Esophagus muscularis mucosa (tissue), 4 donors: Measurements from ENCODE around the gene DNAJC21. TPM values are rescaled to one million over a fixed set of nuclear protein-coding genes. Genes with fewer than 3 reads are reported as not detected.

Source experiments
- DNase-seq: peaks from one replicate; pipeline ENCODE4 v3.0.0-alpha.2; 2017; ENCODE audit errors: extremely low spot score
- H3K27ac ChIP-seq, 4 donors: fragments of 200-600 bp; sonication (generic); replicated peaks in 1 of 4; 1 replicate in 3 of 4; 2 replicates in 1 of 4; pipeline ENCODE4 v1.5.1; 2016 to 2019; ENCODE audit warnings: mild to moderate bottlenecking in 1 of 4
- H3K27me3 ChIP-seq, 4 donors: fragments of 200-600 bp; sonication (generic); one replicate each; pipeline versions ENCODE4 v1.5.1 to v1.6.0; 2016 to 2019
- H3K36me3 ChIP-seq, 4 donors: fragments of 200-600 bp; sonication (generic); one replicate each; pipeline ENCODE4 v1.5.1; 2016 to 2019
- H3K4me1 ChIP-seq, 4 donors: fragments of 200-600 bp; sonication (generic); one replicate each; pipeline ENCODE4 v1.5.1; 2016 to 2019
- H3K4me3 ChIP-seq, 4 donors: fragments of 200-600 bp; sonication (generic); 1 replicate in 2 of 4; 2 replicates in 2 of 4; pipeline ENCODE4 v1.5.1; 2016 to 2019; ENCODE audit warnings: mild to moderate bottlenecking in 4 of 4, moderate library complexity in 1 of 4
- H3K9me3 ChIP-seq, 4 donors: fragments of 200-600 bp; sonication (generic); 1 replicate in 3 of 4; 2 replicates in 1 of 4; pipeline ENCODE4 v1.5.1; 2016 to 2019
- CTCF ChIP-seq, 3 experiments: fragments of 200-600 bp in 2 of 3; fragments of 450-650 bp in 1 of 3; sonication (generic) in 2 of 3; IDR thresholded peaks; one replicate each; pipeline ENCODE4 v1.5.1; 2017 to 2019; ENCODE audit warnings: antibody characterized with exemption in 3 of 3, mild to moderate bottlenecking in 2 of 3, moderate library complexity in 1 of 3
- EP300 ChIP-seq: sonication (generic); formaldehyde crosslinking; IDR thresholded peaks from one replicate; pipeline ENCODE4 v1.6.1; 2017; ENCODE audit warnings: antibody characterized with exemption
- POLR2A ChIP-seq: fragments of 450-650 bp; IDR thresholded peaks from one replicate; pipeline ENCODE4 v1.6.1; 2017; ENCODE audit warnings: antibody characterized with exemption, moderate library complexity, mild to moderate bottlenecking, low read depth
- POLR2AphosphoS5 ChIP-seq, 2 donors: sonication (generic); formaldehyde crosslinking; IDR thresholded peaks; one replicate each; pipeline ENCODE4 v1.6.1; 2017; ENCODE audit warnings: antibody characterized with exemption in 2 of 2
- WGBS: methylation state at CpG from one replicate; pipeline ENCODE4 v1.1.5; 2018; 5-methylcytosine and 5-hydroxymethylcytosine counted together
- intact Hi-C: fragments of 100-400 bp; cut with DNase I; formaldehyde crosslinking; loops from one replicate; pipeline ENCODE4 v1.15.1; 2023
- total RNA-seq, 4 donors: library from RNA; depleted of rRNA; stranded (reverse); fragments of >200 nt; gene quantifications; one replicate each; pipeline versions ENCODE4 v1.1.0 to v1.2.1, GENCODE V29; 2016

Gene DNAJC21
- total RNA-seq, 4 donors from 2014 or later, result 54.5 to 85.6 (median 61.5) TPM

GRCh38 chr5:34913072-34913471 is 16.3 kb upstream of the DNAJC21 start:
- intact Hi-C loops, result loop anchor here (5.0 kb wide), 1 partner anchor 256 kb away; the partner anchor contains the start of gene RAI14
- Histone ChIP-seq H3K27me3 (no peaks in the 10 kb centered on the region), H3K27ac (peak overlapping the region; percentile 28 to 89 (median 86))

GRCh38 chr5:34914671-34915138 is 14.7 kb upstream of the DNAJC21 start:
- Histone ChIP-seq H3K27ac (peak overlapping the region; percentile 85 to 89 (median 88)), H3K9me3 (no peaks in the 10 kb centered on the region), H3K27me3 (no peaks in the 10 kb centered on the region), H3K36me3 (peaks cover 18 to 39% (median 30%) of the 10 kb centered on the region in 4 donors), H3K4me1 (peaks cover 25 to 51% (median 48%) of the 10 kb centered on the region in 4 donors), H3K4me3 (peak overlapping the region; percentile 72 to 98 (median 95))
- intact Hi-C loops, result loop anchor here (5.0 kb wide), 1 partner anchor 257 kb away; the partner anchor contains the start of gene RAI14
- WGBS, result 3% methylated on average over 19 of the region's 20 CpGs
- DNase-seq, result no peak
- no peak for TF ChIP-seq EP300

More at GRCh38 chr5:34913072-34913471, 16.3 kb upstream of the DNAJC21 start:
- peaks cover 35 to 49% (median 41%) of the 10 kb centered on the region in 4 donors for H3K36me3 ChIP-seq
- H3K4me1 ChIP-seq, result peaks cover 25 to 50% (median 48%) of the 10 kb centered on the region in 4 donors
- no peaks in the 10 kb centered on the region for H3K9me3 ChIP-seq
- no peak for TF ChIP-seq POLR2A
- TF ChIP-seq POLR2AphosphoS5 (IDR thresholded peaks at IDR 0.05), result peak in 1 of 2 donors; percentile 30
- DNase-seq, result no peak
- peak overlapping the region in 1 of 4 donors; percentile 9 for H3K4me3 ChIP-seq
- WGBS, result 53% methylated on average over 2 of the region's 2 CpGs

GRCh38 chr5:34915139-34915855 is 14.1 kb upstream of the DNAJC21 start, which contains the start of the genes BRIX1 and RAD1:
BRIX1 (plus strand) TSS chr5:34915711; CDS start chr5:34915739, 28 bp downstream.
RAD1 (minus strand) TSS chr5:34915504; CDS start chr5:34914892, 612 bp downstream.
- peak; percentile 97 for DNase-seq
- Histone ChIP-seq H3K9me3 (no peaks in the 10 kb centered on the region), H3K27me3 (no peaks in the 10 kb centered on the region), H3K4me1 (peaks cover 25 to 51% (median 48%) of the 10 kb centered on the region in 4 donors), H3K36me3 (peaks cover 15 to 38% (median 27%) of the 10 kb centered on the region in 4 donors), H3K4me3 (peak within 1 kb of the TSS; percentile 72 to 98 (median 95)), H3K27ac (peak within 1 kb of the TSS; percentile 85 to 89 (median 88))
- no peak for TF ChIP-seq EP300
- peak; percentile 93 to 94 for TF ChIP-seq POLR2AphosphoS5 (IDR thresholded peaks at IDR 0.05)
- TF ChIP-seq CTCF (IDR thresholded peaks at IDR 0.05), result peak in 1 of 3 experiments; percentile 38
- TF ChIP-seq POLR2A, result peak; percentile 46
- intact Hi-C loops, result no loop called here
- WGBS, result under 1% methylated on average over 34 of the region's 67 CpGs

- Histone ChIP-seq H3K4me1 (peaks cover 25 to 51% (median 48%) of the 10 kb centered on the region in 4 donors), H3K9me3 (no peaks in the 10 kb centered on the region), H3K27me3 (no peaks in the 10 kb centered on the region), H3K27ac (peak overlapping the region; percentile 85 to 89 (median 88)), H3K36me3 (peaks cover 13 to 38% (median 27%) of the 10 kb centered on the region in 4 donors), H3K4me3 (peak overlapping the region; percentile 72 to 98 (median 95))
- DNase-seq, result no peak
- TF ChIP-seq CTCF (IDR thresholded peaks at IDR 0.05) (no peak), EP300 (no peak), POLR2AphosphoS5 (IDR thresholded peaks at IDR 0.05) (no peak), POLR2A (no peak)
- under 1% methylated on average over 20 of the region's 20 CpGs for WGBS
- intact Hi-C loops, result no loop called here
These were observed 13.5 kb upstream of the DNAJC21 start for GRCh38 chr5:34915856-34916192.

GRCh38 chr5:34916518-34916917 is 12.8 kb upstream of the DNAJC21 start:
- TF ChIP-seq EP300 (no peak), POLR2A (no peak), POLR2AphosphoS5 (IDR thresholded peaks at IDR 0.05) (no peak), CTCF (IDR thresholded peaks at IDR 0.05) (no peak)
- peak overlapping the region in 1 of 4 donors; percentile 85 for H3K27ac ChIP-seq

More at GRCh38 chr5:34916518-34916917, 12.8 kb upstream of the DNAJC21 start:
- no peaks in the 10 kb centered on the region for H3K9me3 ChIP-seq
- H3K4me3 ChIP-seq, result peak overlapping the region; percentile 72 to 98 (median 95)
- WGBS, result 33% methylated on average over 6 of the region's 6 CpGs
- H3K36me3 ChIP-seq, result peaks cover 6 to 38% (median 27%) of the 10 kb centered on the region in 4 donors
- H3K27me3 ChIP-seq, result no peaks in the 10 kb centered on the region
- H3K4me1 ChIP-seq, result peaks cover 25 to 51% (median 47%) of the 10 kb centered on the region in 4 donors
- DNase-seq, result no peak
- intact Hi-C loops, result no loop called here
